ENCODE data around the gene REXO4. TPM values are rescaled to one million over a fixed set of nuclear protein-coding genes. Genes with fewer than 3 reads are reported as not detected.
"Not testable (repeated sequence)": the region's sequence is repeated elsewhere in the genome, so short reads cannot be mapped to it uniquely, and the experiment has no call there.

The REXO4 gene
- total RNA-seq = 20.1 and 26.8 TPM in 2 replicates

- peak; percentile 35 for DNase-seq (ENCODE audit: low read depth, low spot score)
Measured at GRCh38 chr9:133417541-133418461, at the start of gene REXO4. Gene REXO4, minus strand, starts transcription at chr9:133418010. Its CDS starts 166 bp downstream, at chr9:133417844.

GRCh38 chr9:133467101-133467500, 49.3 kb upstream of the REXO4 start:
- no peak for DNase-seq (ENCODE audit: low read depth, low spot score)

GRCh38 chr9:133465984-133466383, 48.2 kb upstream of the REXO4 start:
- no peak for DNase-seq (ENCODE audit: low read depth, low spot score)

DNA sequence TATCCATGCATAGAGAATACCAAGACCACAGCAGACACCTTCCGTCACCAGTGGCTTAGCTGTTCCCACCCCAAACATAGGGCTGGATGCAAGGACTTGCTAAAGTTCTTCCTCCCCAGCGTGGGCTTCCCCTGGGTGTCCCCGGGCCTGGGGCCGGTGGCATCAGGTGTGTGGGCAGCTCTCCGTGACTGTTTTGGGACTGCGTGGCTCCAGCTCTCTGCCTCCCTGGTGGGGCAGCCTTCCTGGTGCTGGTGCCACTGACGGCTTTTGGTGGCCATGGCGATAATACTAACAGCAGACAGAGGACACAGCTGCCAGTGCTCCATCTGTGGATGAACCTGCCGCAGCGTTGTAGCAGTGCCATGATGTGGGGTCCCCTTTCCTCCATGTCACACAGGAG, 46.8 kb upstream of the REXO4 start:
- no peak for DNase-seq (ENCODE audit: low read depth, low spot score)

DNA sequence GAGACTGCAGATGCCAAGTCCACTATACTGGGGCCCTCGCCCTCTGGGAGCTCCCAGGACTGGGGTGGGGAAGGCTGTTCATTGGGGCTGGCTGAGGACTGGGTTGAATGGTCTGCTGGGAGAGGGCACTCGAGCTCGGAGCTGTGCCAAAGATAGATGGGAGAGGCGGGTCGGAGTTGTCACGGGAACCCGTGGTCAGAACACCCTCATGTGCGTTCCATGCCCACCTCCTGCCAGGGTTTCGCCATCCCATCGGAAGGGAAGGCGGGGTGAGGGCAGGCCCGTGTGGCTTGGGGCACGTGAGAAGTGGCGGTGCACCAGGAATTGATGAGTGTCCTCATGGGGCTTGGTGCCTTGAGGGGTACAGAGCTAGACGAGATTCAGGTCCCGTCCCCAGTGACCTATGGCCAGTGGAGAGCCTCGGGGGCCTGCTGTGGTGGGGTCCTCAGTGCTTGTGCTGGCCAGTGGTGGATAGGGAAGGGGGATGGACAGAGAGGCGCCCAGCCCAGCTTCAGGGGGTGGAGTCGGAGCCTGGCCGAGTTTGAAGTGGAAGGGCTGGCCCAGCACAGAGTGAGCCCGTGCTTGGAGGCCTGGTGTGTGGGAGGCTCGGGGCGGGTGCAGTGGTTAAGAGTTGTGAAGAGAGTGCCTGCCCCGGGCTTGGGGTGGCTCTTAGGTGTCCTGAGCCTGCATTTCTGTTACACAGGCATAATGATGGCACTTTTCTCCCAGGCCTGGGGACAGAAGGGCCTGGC, 46.2 kb upstream of the REXO4 start:
- no peak for DNase-seq (ENCODE audit: low read depth, low spot score)

GRCh38 chr9:133463234-133463863, 45.5 kb upstream of the REXO4 start:
- no peak for DNase-seq (ENCODE audit: low read depth, low spot score)

GRCh38 chr9:133461975-133462374, 44.2 kb upstream of the REXO4 start:
- DNase-seq (ENCODE audit: low read depth, low spot score) = no peak

GRCh38 chr9:133460405-133461175, 42.8 kb upstream of the REXO4 start:
- DNase-seq (ENCODE audit: low read depth, low spot score) = no peak

DNA sequence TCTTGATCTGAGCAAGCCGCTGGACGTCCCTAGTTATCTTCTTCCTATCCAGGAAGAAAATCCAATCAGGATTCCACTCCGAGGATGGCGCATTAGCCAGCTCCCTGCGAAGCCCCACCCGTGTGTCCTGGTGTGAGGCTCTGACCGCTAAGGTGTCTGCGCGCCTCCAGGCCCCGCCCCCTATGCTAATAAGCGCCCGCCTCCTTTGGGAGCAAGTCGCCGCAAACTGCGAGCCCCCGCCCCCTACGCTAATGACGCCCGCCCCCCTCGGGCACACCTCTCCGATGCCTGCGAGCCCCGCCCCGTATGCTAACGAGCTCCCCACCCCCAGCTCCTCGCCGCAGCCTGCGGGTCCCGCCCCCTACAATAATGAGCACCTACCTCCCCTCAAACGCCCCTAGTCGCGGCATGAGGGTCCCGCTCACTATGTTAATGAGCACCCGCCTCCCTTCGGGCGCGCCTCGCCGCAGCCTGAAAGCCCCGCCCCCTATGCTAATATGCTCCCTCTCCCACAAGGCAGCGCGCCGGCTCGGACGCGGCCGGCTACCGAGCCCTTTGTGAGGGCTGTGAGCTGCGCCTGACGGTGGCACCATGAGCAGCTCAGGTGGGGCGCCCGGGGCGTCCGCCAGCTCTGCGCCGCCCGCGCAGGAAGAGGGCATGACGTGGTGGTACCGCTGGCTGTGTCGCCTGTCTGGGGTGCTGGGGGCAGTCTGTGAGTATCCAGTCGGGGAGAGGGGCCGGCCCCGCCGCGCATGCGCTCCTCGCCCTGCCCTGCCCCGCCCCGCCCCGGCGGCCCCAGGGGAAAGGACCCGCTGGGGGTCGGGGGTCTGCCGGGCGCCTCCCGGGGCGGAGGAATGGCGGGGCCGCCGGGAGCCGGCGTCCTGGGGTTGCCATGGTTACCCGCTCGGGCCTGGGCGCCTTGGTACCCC, 41.9 kb upstream of the REXO4 start, which contains the start of gene CACFD1:
CACFD1 (plus strand) TSS at position 503 of the 929 bp plus-strand sequence; CDS start at position 592, 89 bp downstream.
- peak; percentile 74 for DNase-seq (ENCODE audit: low read depth, low spot score)

GRCh38 chr9:133458643-133459312, 41.0 kb upstream of the REXO4 start:
- DNase-seq (ENCODE audit: low read depth, low spot score) = no peak

- no peak for DNase-seq (ENCODE audit: low read depth, low spot score)
Measured at GRCh38 chr9:133457748-133458147, 39.9 kb upstream of the REXO4 start.

GRCh38 chr9:133457233-133457632, 39.4 kb upstream of the REXO4 start:
- no peak for DNase-seq (ENCODE audit: low read depth, low spot score)

GRCh38 chr9:133456409-133456808, 38.6 kb upstream of the REXO4 start:
- DNase-seq (ENCODE audit: low read depth, low spot score) = no peak

- DNase-seq (ENCODE audit: low read depth, low spot score) = no peak
Measured at GRCh38 chr9:133455936-133456335, 38.1 kb upstream of the REXO4 start.

- DNase-seq (ENCODE audit: low read depth, low spot score) = no peak
Measured at GRCh38 chr9:133454943-133455673, 37.3 kb upstream of the REXO4 start.

DNA sequence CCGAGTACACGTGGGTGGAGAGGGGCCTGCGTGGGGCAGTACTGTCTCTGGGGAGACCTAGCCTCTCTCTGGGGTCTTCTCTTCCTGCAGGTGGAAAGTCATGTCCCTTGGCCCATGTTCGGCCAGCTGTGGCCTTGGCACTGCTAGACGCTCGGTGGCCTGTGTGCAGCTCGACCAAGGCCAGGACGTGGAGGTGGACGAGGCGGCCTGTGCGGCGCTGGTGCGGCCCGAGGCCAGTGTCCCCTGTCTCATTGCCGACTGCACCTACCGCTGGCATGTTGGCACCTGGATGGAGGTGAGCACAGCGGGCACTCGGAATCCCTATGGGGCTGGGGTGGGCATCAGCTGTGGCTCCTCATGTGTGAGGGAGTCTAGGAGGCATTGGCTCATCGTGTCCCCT, 36.5 kb upstream of the REXO4 start:
- DNase-seq (ENCODE audit: low read depth, low spot score) = no peak

- DNase-seq (ENCODE audit: low read depth, low spot score) = no peak
Measured at GRCh38 chr9:133453651-133454050, 35.8 kb upstream of the REXO4 start.

- DNase-seq (ENCODE audit: low read depth, low spot score) = no peak
Measured at GRCh38 chr9:133452562-133452961, 34.8 kb upstream of the REXO4 start.

GRCh38 chr9:133451865-133452264, 34.1 kb upstream of the REXO4 start:
- DNase-seq (ENCODE audit: low read depth, low spot score) = not testable (repeated sequence)

All from pulmonary artery endothelial cell (primary cell).